Pons (tissue), 1 donor: ENCODE results near the gene RPL15.
"Not testable (repeated sequence)": the region's sequence is repeated elsewhere in the genome, so short reads cannot be mapped to it uniquely, and the experiment has no call there.

ENCODE experiments used
- DNase-seq: peaks from one replicate; pipeline ENCODE4 v3.0.0-alpha.2; 2016; ENCODE audit warnings: low spot score

The RPL15 gene

GRCh38 chr3:23889950-23890349, 27.0 kb upstream of the RPL15 start:
- DNase-seq = peak; percentile 49

GRCh38 chr3:23894254-23895061, 22.5 kb upstream of the RPL15 start:
- no peak for DNase-seq

GRCh38 chr3:23895181-23895580, 21.8 kb upstream of the RPL15 start:
- no peak for DNase-seq

GRCh38 chr3:23900744-23901143, 16.2 kb upstream of the RPL15 start:
- DNase-seq = no peak

- no peak for DNase-seq
These were observed 12.4 kb upstream of the RPL15 start for GRCh38 chr3:23904545-23904944.

GRCh38 chr3:23909341-23909740, 7.6 kb upstream of the RPL15 start:
- no peak for DNase-seq

- no peak for DNase-seq
These were observed 5.5 kb upstream of the RPL15 start for GRCh38 chr3:23911397-23911796.

- DNase-seq = not testable (repeated sequence)
These were observed 4.6 kb upstream of the RPL15 start for GRCh38 chr3:23912335-23912734.

- no peak for DNase-seq
These were observed 3.8 kb upstream of the RPL15 start for GRCh38 chr3:23913182-23913581.

GRCh38 chr3:23913873-23914743, 2.8 kb upstream of the RPL15 start:
- DNase-seq = no peak

- peak; percentile 31 for DNase-seq
These were observed 1.3 kb upstream of the RPL15 start for GRCh38 chr3:23915537-23916108.

GRCh38 chr3:23916152-23916885, 613 bp upstream of the RPL15 start:
- DNase-seq = no peak

GRCh38 chr3:23917679-23918303, 859 bp downstream of the RPL15 start:
- peak; percentile 43 for DNase-seq

GRCh38 chr3:23918331-23918730, 1.4 kb downstream of the RPL15 start:
- not testable (repeated sequence) for DNase-seq

- no peak for DNase-seq
These were observed 2.7 kb downstream of the RPL15 start for GRCh38 chr3:23919628-23920027.

- no peak for DNase-seq
These were observed 3.3 kb downstream of the RPL15 start for GRCh38 chr3:23920151-23920655.

GRCh38 chr3:23921052-23921511, 4.2 kb downstream of the RPL15 start:
- DNase-seq = no peak

GRCh38 chr3:23923786-23924185, 6.9 kb downstream of the RPL15 start:
- no peak for DNase-seq

- no peak for DNase-seq
These were observed 9.3 kb downstream of the RPL15 start for GRCh38 chr3:23926246-23926645.

- peak; percentile 82 for DNase-seq
These were observed 9.8 kb downstream of the RPL15 start for GRCh38 chr3:23926736-23927135.

- DNase-seq = no peak
These were observed 11.6 kb downstream of the RPL15 start for GRCh38 chr3:23928524-23928923.
